ENCODE data around the gene LRMDA. TPM values are rescaled to one million over a fixed set of nuclear protein-coding genes. Genes with fewer than 3 reads are reported as not detected.
A peak's percentile ranks its signal among the peaks of the same experiment; 100 is the strongest.

Gene LRMDA
- total RNA-seq, 3 donors from 2014 or later = not detected

GRCh38 chr10:76172020-76172419 lies 740.6 kb downstream of the LRMDA start:
- peaks cover 3% of the 10 kb centered on the region for H3K9me3 Mint-ChIP-seq
- no peaks in the 10 kb centered on the region for H3K4me1 Mint-ChIP-seq (ENCODE audit: low read depth)
- no peaks in the 10 kb centered on the region for H3K36me3 Mint-ChIP-seq (ENCODE audit: insufficient read depth)
- DNase-seq = no peak
- H3K4me3 Mint-ChIP-seq = no peak overlapping the region
- ATAC-seq = no peak
- H3K27me3 Mint-ChIP-seq (ENCODE audit: low read depth) = peaks cover 2% of the 10 kb centered on the region

GRCh38 chr10:76175533-76176165 lies 744.2 kb downstream of the LRMDA start:
- no peaks in the 10 kb centered on the region for H3K4me1 Mint-ChIP-seq (ENCODE audit: low read depth)
- DNase-seq (no peak), ATAC-seq (no peak)
- no peaks in the 10 kb centered on the region for H3K36me3 Mint-ChIP-seq (ENCODE audit: insufficient read depth)
- H3K27me3 Mint-ChIP-seq (ENCODE audit: low read depth) = peaks cover 2% of the 10 kb centered on the region
- peaks cover 3% of the 10 kb centered on the region for H3K9me3 Mint-ChIP-seq
- H3K4me3 Mint-ChIP-seq = no peak overlapping the region

- DNase-seq (no peak), ATAC-seq (no peak)
- no peaks in the 10 kb centered on the region for H3K4me1 Mint-ChIP-seq (ENCODE audit: low read depth)
- H3K4me3 Mint-ChIP-seq = no peak overlapping the region
- peaks cover 2% of the 10 kb centered on the region for H3K27me3 Mint-ChIP-seq (ENCODE audit: low read depth)
- H3K9me3 Mint-ChIP-seq = peaks cover 3% of the 10 kb centered on the region
- no peaks in the 10 kb centered on the region for H3K36me3 Mint-ChIP-seq (ENCODE audit: insufficient read depth)
These were observed 744.7 kb downstream of the LRMDA start for GRCh38 chr10:76176166-76176550.

- ATAC-seq = no peak
- Mint-ChIP-seq H3K9me3 (peaks cover 3% of the 10 kb centered on the region), H3K4me3 (no peak overlapping the region), H3K27me3 (ENCODE audit: low read depth) (no peaks in the 10 kb centered on the region), H3K36me3 (ENCODE audit: insufficient read depth) (no peaks in the 10 kb centered on the region), H3K4me1 (ENCODE audit: low read depth) (no peaks in the 10 kb centered on the region)
- no peak for DNase-seq
These were observed 746.5 kb downstream of the LRMDA start for GRCh38 chr10:76177936-76178335.

GRCh38 chr10:76178532-76179292 lies 747.3 kb downstream of the LRMDA start:
- Mint-ChIP-seq H3K36me3 (ENCODE audit: insufficient read depth) (no peaks in the 10 kb centered on the region), H3K4me3 (no peak overlapping the region), H3K4me1 (ENCODE audit: low read depth) (no peaks in the 10 kb centered on the region), H3K27me3 (ENCODE audit: low read depth) (no peaks in the 10 kb centered on the region), H3K9me3 (no peaks in the 10 kb centered on the region)
- DNase-seq (no peak), ATAC-seq (no peak)

GRCh38 chr10:76179806-76180205 lies 748.4 kb downstream of the LRMDA start:
- Mint-ChIP-seq H3K9me3 (no peaks in the 10 kb centered on the region), H3K27me3 (ENCODE audit: low read depth) (no peaks in the 10 kb centered on the region), H3K4me3 (no peak overlapping the region), H3K36me3 (ENCODE audit: insufficient read depth) (no peaks in the 10 kb centered on the region), H3K4me1 (ENCODE audit: low read depth) (no peaks in the 10 kb centered on the region)
- ATAC-seq (peak; percentile 54 to 58), DNase-seq (no peak)

GRCh38 chr10:76184647-76185046 lies 753.2 kb downstream of the LRMDA start:
- H3K9me3 Mint-ChIP-seq = no peaks in the 10 kb centered on the region
- DNase-seq = no peak
- H3K36me3 Mint-ChIP-seq (ENCODE audit: insufficient read depth) = no peaks in the 10 kb centered on the region
- no peak for ATAC-seq
- no peaks in the 10 kb centered on the region for H3K4me1 Mint-ChIP-seq (ENCODE audit: low read depth)
- no peaks in the 10 kb centered on the region for H3K27me3 Mint-ChIP-seq (ENCODE audit: low read depth)
- H3K4me3 Mint-ChIP-seq = no peak overlapping the region

GRCh38 chr10:76185471-76186301 lies 754.3 kb downstream of the LRMDA start:
- H3K4me1 Mint-ChIP-seq (ENCODE audit: low read depth) = no peaks in the 10 kb centered on the region
- no peaks in the 10 kb centered on the region for H3K27me3 Mint-ChIP-seq (ENCODE audit: low read depth)
- no peaks in the 10 kb centered on the region for H3K36me3 Mint-ChIP-seq (ENCODE audit: insufficient read depth)
- DNase-seq (no peak), ATAC-seq (no peak)
- H3K9me3 Mint-ChIP-seq = no peaks in the 10 kb centered on the region
- no peak overlapping the region for H3K4me3 Mint-ChIP-seq

GRCh38 chr10:76188216-76188615 lies 756.8 kb downstream of the LRMDA start:
- ATAC-seq = no peak
- Mint-ChIP-seq H3K9me3 (no peaks in the 10 kb centered on the region), H3K36me3 (ENCODE audit: insufficient read depth) (no peaks in the 10 kb centered on the region)

GRCh38 chr10:76190634-76191270 lies 759.3 kb downstream of the LRMDA start:
- no peaks in the 10 kb centered on the region for H3K36me3 Mint-ChIP-seq (ENCODE audit: insufficient read depth)
- no peaks in the 10 kb centered on the region for H3K4me1 Mint-ChIP-seq (ENCODE audit: low read depth)
- no peak for ATAC-seq
- H3K9me3 Mint-ChIP-seq = no peaks in the 10 kb centered on the region
- no peak for DNase-seq
- H3K4me3 Mint-ChIP-seq = no peak overlapping the region
- no peaks in the 10 kb centered on the region for H3K27me3 Mint-ChIP-seq (ENCODE audit: low read depth)

More at GRCh38 chr10:76188216-76188615, 756.8 kb downstream of the LRMDA start:
- Mint-ChIP-seq H3K27me3 (ENCODE audit: low read depth) (no peaks in the 10 kb centered on the region), H3K4me1 (ENCODE audit: low read depth) (no peaks in the 10 kb centered on the region), H3K4me3 (no peak overlapping the region)
- DNase-seq = no peak

GRCh38 chr10:76191336-76191735 lies 759.9 kb downstream of the LRMDA start:
- no peaks in the 10 kb centered on the region for H3K27me3 Mint-ChIP-seq (ENCODE audit: low read depth)

GRCh38 chr10:76192151-76192550 lies 760.7 kb downstream of the LRMDA start:
- H3K36me3 Mint-ChIP-seq (ENCODE audit: insufficient read depth) = no peaks in the 10 kb centered on the region
- H3K9me3 Mint-ChIP-seq = no peaks in the 10 kb centered on the region
- no peak overlapping the region for H3K4me3 Mint-ChIP-seq
- no peaks in the 10 kb centered on the region for H3K4me1 Mint-ChIP-seq (ENCODE audit: low read depth)
- DNase-seq = no peak
- no peaks in the 10 kb centered on the region for H3K27me3 Mint-ChIP-seq (ENCODE audit: low read depth)
- ATAC-seq = no peak

More at GRCh38 chr10:76191336-76191735, 759.9 kb downstream of the LRMDA start:
- no peaks in the 10 kb centered on the region for H3K36me3 Mint-ChIP-seq (ENCODE audit: insufficient read depth)
- H3K9me3 Mint-ChIP-seq = no peaks in the 10 kb centered on the region
- no peaks in the 10 kb centered on the region for H3K4me1 Mint-ChIP-seq (ENCODE audit: low read depth)
- no peak for ATAC-seq
- no peak for DNase-seq
- no peak overlapping the region for H3K4me3 Mint-ChIP-seq

- H3K27me3 Mint-ChIP-seq (ENCODE audit: low read depth) = no peaks in the 10 kb centered on the region
- no peaks in the 10 kb centered on the region for H3K4me1 Mint-ChIP-seq (ENCODE audit: low read depth)
- H3K36me3 Mint-ChIP-seq (ENCODE audit: insufficient read depth) = no peaks in the 10 kb centered on the region
- ATAC-seq = no peak
- no peaks in the 10 kb centered on the region for H3K9me3 Mint-ChIP-seq
- no peak for DNase-seq
- no peak overlapping the region for H3K4me3 Mint-ChIP-seq
These were observed 761.4 kb downstream of the LRMDA start for GRCh38 chr10:76192694-76193320.

Measured in activated T-cell treated with anti-CD3 and anti-CD28 coated beads, Interleukin-2, amount 50 U/mL, for 4 hours (primary cell).